Measurements from ENCODE around the gene GARS1. TPM values are rescaled to one million over a fixed set of nuclear protein-coding genes. Genes with fewer than 3 reads are reported as not detected.

GARS1 gene
- total and polyA plus RNA-seq, 9 of the 15 experiments (the other 6 are each of a cell fraction or from before 2014, with no cell fraction given) = 142 to 769 (median 272) TPM

DNA sequence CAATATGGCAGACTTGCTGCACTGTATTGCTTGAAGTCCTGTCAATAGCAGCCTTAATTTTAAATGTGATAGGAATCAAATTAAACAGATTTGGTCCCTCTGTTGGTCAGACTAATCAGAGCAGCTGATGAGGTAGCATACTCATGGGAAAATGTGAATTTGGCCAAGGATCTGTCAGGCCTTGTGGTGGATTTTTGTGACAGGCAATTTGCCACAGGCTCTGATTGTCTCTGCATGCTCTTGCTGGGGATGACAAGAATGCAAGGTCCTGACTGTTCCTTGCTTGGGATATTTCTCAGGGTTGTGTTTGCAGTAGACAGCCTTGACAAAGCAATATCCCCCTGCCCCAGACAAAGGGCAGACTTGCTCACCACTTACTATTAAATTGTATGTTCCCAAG, 41.5 kb upstream of the GARS1 start (continued):
- TF ChIP-seq, protein P1, sequence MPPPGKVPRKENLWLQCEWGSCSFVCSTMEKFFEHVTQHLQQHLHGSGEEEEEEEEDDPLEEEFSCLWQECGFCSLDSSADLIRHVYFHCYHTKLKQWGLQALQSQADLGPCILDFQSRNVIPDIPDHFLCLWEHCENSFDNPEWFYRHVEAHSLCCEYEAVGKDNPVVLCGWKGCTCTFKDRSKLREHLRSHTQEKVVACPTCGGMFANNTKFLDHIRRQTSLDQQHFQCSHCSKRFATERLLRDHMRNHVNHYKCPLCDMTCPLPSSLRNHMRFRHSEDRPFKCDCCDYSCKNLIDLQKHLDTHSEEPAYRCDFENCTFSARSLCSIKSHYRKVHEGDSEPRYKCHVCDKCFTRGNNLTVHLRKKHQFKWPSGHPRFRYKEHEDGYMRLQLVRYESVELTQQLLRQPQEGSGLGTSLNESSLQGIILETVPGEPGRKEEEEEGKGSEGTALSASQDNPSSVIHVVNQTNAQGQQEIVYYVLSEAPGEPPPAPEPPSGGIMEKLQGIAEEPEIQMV (tag; conservative IDR thresholded peaks at IDR 0.05; ENCODE audit: low read depth) = no peak
- TF ChIP-seq, protein P2, sequence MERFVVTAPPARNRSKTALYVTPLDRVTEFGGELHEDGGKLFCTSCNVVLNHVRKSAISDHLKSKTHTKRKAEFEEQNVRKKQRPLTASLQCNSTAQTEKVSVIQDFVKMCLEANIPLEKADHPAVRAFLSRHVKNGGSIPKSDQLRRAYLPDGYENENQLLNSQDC (CRISPR knock-in tag; IDR thresholded peaks at IDR 0.05) = no peak
- TF ChIP-seq TAF15 (IDR thresholded peaks at IDR 0.05; ENCODE audit: low read depth, low read length) (no peak), ZNF184 (CRISPR knock-in tag; IDR thresholded peaks at IDR 0.05) (no peak), HMG20A (CRISPR knock-in tag; conservative IDR thresholded peaks at IDR 0.05) (no peak)

DNA sequence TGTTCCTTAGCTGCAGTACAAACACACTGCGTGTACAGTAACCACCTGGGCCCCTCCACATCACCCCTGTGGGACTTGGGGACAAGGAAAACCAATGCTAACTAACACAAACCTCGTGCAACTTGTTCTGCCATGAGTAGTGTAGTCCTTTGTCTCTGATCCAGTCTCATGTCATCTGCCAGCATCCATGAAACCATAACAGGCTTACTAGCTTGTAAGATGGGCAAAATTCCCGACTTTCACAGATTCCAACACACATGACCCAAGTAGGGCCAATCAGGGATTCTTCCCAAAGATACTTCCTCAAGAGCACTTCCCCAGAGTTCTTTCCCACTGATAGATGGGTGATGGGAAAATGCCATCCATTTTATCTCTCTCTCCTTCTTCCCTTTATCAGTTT, 41.1 kb upstream of the GARS1 start:
- in situ Hi-C loops (cut with MboI) = no loop called here
- POLR2A ChIA-PET = interaction anchor here (0.6 to 1.3 kb wide), 3 partner anchors 8 to 540 kb away, joined by 3 to 5 read pairs (median 4); no protein-coding TSS in a partner anchor

More for the DNA sequence above, 41.1 kb upstream of the GARS1 start:
- ATAC-seq = no peak
- no peak for DNase-seq (ENCODE audit: extremely low read depth in 1 of 4, low spot score in 3 of 4)
- no peak overlapping the region for H3K4me2 ChIP-seq (ENCODE audit: insufficient read depth, low read length)
- intact Hi-C loops (cut with micrococcal nuclease) = no loop called here
- H3K79me2 ChIP-seq (ENCODE audit: control insufficient read depth, insufficient read depth, low read length) = no peaks in the 10 kb centered on the region
- BruUV-seq (replicated peaks) = no TSS peak
- peaks cover 0 to 10% of the 10 kb centered on the region in 2 experiments; a peak in 3 of 5 replicates for H3K4me1 ChIP-seq (replicated peaks in 1 of 2; ENCODE audit: control insufficient read depth in 2 of 2, insufficient read depth in 2 of 2, low read length in 2 of 2)
- no peak overlapping the region for H3K9ac ChIP-seq (ENCODE audit: insufficient read depth in 1 of 2, low read depth in 2 of 2, low read length in 2 of 2)
- H3K4me3 ChIP-seq = no peak overlapping the region
- no peaks in the 10 kb centered on the region for H3K27me3 ChIP-seq (ENCODE audit: control insufficient read depth in 2 of 2, insufficient read depth in 2 of 2, low read length in 2 of 2)
- no peaks in the 10 kb centered on the region for H3K9me3 ChIP-seq (replicated peaks; ENCODE audit: control insufficient read depth, insufficient read depth, low read depth, low read length)
- no peak overlapping the region for H3K27ac ChIP-seq (ENCODE audit: extremely low read depth, low read depth, low read length)
- H3K9me1 ChIP-seq (ENCODE audit: control insufficient read depth, insufficient read depth, low read length) = no peaks in the 10 kb centered on the region
- no peak for FAIRE-seq
- CTCF ChIA-PET (ENCODE audit: low intra/inter-chr PET ratio) = no interaction called here
- WGBS (ENCODE audit: insufficient coverage, low coverage, missing lambda C conversion rate) = 11% methylated on average over 3 of the region's 3 CpGs
- no peak for TF ChIP-seq SAP30 (IDR thresholded peaks at IDR 0.05; ENCODE audit: borderline replicate concordance, insufficient read depth, low read depth, low read length, poor library complexity, severe bottlenecking)
- H3K36me3 ChIP-seq (ENCODE audit: control insufficient read depth, insufficient read depth, low read length) = no peaks in the 10 kb centered on the region
- H2AFZ ChIP-seq (ENCODE audit: low read depth, low read length) = no peak overlapping the region
- no peaks in the 10 kb centered on the region; the same call in 1 of the 2 replicates for H4K20me1 ChIP-seq (replicated peaks; ENCODE audit: control insufficient read depth, insufficient read depth, low read length)
